ENCODE data around the gene ROPN1. TPM values are rescaled to one million over a fixed set of nuclear protein-coding genes. Genes with fewer than 3 reads are reported as not detected.
A peak's percentile ranks its signal among the peaks of the same experiment; 100 is the strongest.

Gene ROPN1
- total RNA-seq, 1 experiment from 2014 or later, result 33.4 TPM

- in situ Hi-C loops (cut with HindIII; ENCODE audit: low pct_unique_long_range_greater_than_20kb, low sequenced_read_pairs), result no loop called here
- no peak for DNase-seq (ENCODE audit: low read depth, low spot score)
Observed at GRCh38 chr3:123961508-123961856, 30.4 kb downstream of the ROPN1 start.

DNA sequence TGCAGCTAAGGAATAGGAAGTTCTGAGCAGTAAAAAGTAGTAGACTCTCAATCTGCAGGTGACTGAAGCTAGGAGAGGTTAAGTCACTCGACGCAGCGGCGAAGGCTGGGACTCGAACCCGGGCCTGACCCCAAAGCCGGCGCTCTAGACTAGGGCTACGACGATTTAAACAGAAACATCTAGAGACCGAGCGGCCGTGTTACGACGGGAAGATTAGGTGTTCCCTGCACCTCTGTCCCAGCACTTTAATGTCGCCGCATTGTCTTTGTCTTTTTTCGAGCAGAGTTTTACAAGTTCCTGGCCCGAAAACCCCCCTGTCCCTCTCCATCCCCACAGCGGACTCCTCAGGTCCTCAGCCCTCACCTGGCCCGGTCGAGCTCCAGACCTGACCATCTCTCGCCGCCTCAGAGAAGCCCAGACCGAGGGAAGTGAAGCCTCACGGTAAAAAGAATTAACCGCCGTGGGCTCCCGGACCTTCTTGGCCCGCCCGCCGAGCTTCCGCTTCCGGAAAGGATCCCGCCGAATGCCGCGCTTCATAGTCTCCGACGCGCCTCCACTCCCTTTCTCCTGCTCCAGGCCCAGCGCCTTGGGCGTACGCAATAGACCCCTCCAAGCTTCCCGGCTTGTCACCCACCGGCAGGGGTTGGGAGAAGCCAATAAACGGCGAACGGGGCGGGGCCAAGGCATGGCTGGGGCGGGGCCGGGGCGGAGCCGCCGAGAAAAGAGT lies 31.0 kb downstream of the ROPN1 start, which contains the start of gene CCDC14:
TSS of gene CCDC14 (minus strand) at position 449 of the 727 bp plus-strand sequence. CDS start at position 393, 56 bp downstream.
- peak; percentile 96 for DNase-seq (ENCODE audit: low read depth, low spot score)
- in situ Hi-C loops (cut with HindIII; ENCODE audit: low pct_unique_long_range_greater_than_20kb, low sequenced_read_pairs), result no loop called here

DNA sequence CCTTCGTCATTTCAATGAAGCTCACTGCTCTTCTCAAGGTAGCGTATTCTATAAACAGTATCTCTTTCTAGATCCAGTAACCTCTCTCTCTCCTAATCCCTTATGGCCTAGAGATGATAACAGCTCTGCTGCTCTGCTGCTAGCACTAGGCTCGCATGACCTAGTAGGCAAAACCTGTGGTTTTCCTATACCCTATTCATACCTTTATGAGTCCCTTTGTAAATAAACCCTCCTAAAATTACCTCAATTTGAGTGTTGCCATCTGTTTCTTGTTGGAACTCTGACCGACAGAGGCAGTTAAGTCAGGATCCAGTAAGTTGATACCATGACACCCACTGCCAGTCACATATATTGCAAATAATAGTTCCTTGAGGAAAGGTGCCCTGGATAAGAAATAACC lies 38.2 kb downstream of the ROPN1 start:
- no peak for DNase-seq (ENCODE audit: low read depth, low spot score)
- in situ Hi-C loops (cut with HindIII; ENCODE audit: low pct_unique_long_range_greater_than_20kb, low sequenced_read_pairs), result no loop called here

- in situ Hi-C loops (cut with HindIII; ENCODE audit: low pct_unique_long_range_greater_than_20kb, low sequenced_read_pairs), result no loop called here
- no peak for DNase-seq (ENCODE audit: low read depth, low spot score)
Observed at GRCh38 chr3:123952844-123953520, 38.9 kb downstream of the ROPN1 start.

- in situ Hi-C loops (cut with HindIII; ENCODE audit: low pct_unique_long_range_greater_than_20kb, low sequenced_read_pairs), result no loop called here
- peak; percentile 27 for DNase-seq (ENCODE audit: low read depth, low spot score)
Observed at GRCh38 chr3:123951522-123952447, 40.1 kb downstream of the ROPN1 start.

DNA sequence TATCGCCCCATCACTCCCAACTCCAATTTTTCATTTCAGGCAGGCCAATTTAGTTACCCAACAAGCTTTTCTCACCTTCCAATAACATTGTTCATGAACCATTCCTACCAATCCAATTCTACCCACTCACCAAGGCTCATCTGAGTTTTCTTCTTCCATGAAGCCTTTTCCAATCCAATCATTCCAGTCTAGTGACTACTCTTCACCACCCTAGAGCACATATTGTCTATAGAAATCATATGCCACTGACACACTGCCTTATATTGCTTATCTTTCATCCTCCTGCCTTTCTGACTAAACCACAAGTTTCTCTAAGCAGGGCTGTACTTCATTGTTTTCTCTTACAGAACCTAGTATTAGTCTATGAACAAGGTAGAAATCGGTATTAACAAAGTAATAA lies 42.3 kb downstream of the ROPN1 start:
- no peak for DNase-seq (ENCODE audit: low read depth, low spot score)
- in situ Hi-C loops (cut with HindIII; ENCODE audit: low pct_unique_long_range_greater_than_20kb, low sequenced_read_pairs), result no loop called here

DNA sequence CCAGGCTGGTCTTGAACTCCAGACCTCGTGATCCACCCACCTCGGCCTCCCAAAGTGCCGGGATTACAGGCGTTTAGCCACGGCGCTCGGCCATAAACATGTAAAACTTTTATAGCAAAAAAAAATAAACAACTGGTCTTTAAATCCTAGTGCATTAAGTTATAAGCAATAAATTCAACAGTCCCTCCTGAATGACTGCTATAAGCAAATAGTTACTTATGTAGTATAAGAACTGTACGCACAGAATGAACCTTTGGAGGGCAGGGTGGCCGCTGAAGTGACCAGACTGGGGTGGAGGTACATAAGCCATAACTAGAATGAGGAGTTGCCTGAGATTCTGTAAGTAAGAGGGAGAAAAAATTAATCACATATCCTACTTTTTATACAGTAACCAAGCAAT lies 43.5 kb downstream of the ROPN1 start:
- in situ Hi-C loops (cut with HindIII; ENCODE audit: low pct_unique_long_range_greater_than_20kb, low sequenced_read_pairs), result no loop called here
- no peak for DNase-seq (ENCODE audit: low read depth, low spot score)

GRCh38 chr3:123947482-123947881 lies 44.4 kb downstream of the ROPN1 start:
- in situ Hi-C loops (cut with HindIII; ENCODE audit: low pct_unique_long_range_greater_than_20kb, low sequenced_read_pairs), result no loop called here
- DNase-seq (ENCODE audit: low read depth, low spot score), result no peak

GRCh38 chr3:123941542-123941941 lies 50.4 kb downstream of the ROPN1 start:
- no peak for DNase-seq (ENCODE audit: low read depth, low spot score)
- in situ Hi-C loops (cut with HindIII; ENCODE audit: low pct_unique_long_range_greater_than_20kb, low sequenced_read_pairs), result no loop called here

DNA sequence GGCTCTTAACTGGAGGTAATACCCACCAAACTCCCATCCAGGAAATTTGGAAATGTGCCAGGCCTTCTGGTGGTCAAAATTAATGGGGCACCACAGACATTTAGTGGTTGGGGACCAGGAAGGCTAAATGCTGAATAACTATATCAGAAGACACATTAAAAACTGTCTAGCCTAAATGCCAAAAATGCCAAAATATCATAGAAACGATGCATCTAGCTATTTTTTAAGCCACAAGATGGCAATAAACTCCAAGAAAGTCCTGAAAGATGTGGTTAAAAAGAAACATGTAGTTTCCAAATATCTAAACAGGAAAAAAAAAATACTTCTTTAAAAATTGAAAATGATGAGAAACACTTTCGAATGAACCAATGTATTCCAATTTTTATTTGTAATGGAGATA lies 50.8 kb downstream of the ROPN1 start:
- in situ Hi-C loops (cut with HindIII; ENCODE audit: low pct_unique_long_range_greater_than_20kb, low sequenced_read_pairs), result no loop called here
- DNase-seq (ENCODE audit: low read depth, low spot score), result peak; percentile 44

GRCh38 chr3:123939706-123940105 lies 52.2 kb downstream of the ROPN1 start:
- in situ Hi-C loops (cut with HindIII; ENCODE audit: low pct_unique_long_range_greater_than_20kb, low sequenced_read_pairs), result no loop called here
- DNase-seq (ENCODE audit: low read depth, low spot score), result no peak

DNA sequence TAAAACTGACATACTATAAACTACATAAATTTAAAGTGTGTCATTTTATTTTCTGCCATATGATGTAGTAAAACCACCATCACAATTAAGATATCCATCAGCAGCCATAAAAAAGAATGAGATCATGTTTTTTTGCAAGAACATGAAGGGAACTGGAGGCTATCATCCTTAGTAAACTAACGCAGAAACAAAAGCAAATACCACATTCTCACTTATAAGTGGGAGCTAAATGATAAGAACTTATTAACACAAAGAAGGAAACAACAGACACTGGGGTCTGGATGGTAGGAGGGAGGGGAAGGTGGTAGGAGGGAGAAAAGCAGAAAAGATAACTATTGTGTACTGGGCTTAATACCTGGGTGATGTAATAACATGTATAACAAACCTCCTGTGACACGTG lies 55.5 kb downstream of the ROPN1 start:
- no peak for DNase-seq (ENCODE audit: low read depth, low spot score)
- in situ Hi-C loops (cut with HindIII; ENCODE audit: low pct_unique_long_range_greater_than_20kb, low sequenced_read_pairs), result no loop called here

DNA sequence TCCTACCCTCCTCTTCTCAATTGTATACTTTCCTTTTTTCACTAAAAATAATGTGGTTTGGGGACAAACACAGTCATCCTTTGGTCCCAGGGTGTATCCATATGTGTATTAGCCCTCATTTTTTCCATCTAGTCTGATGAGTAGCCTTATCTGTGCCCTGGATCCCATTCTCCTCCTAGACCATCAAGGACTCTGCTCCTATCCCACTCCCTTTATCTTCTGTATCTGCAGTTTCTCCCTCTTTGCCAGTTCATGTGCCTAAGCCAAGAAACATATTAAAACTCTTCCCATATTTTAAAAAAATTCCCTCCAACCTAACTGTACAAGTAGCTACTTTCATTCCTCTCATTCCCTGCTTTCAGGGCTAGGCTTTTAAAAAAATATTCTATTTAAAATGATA lies 56.1 kb downstream of the ROPN1 start:
- in situ Hi-C loops (cut with HindIII; ENCODE audit: low pct_unique_long_range_greater_than_20kb, low sequenced_read_pairs), result no loop called here
- DNase-seq (ENCODE audit: low read depth, low spot score), result no peak

DNA sequence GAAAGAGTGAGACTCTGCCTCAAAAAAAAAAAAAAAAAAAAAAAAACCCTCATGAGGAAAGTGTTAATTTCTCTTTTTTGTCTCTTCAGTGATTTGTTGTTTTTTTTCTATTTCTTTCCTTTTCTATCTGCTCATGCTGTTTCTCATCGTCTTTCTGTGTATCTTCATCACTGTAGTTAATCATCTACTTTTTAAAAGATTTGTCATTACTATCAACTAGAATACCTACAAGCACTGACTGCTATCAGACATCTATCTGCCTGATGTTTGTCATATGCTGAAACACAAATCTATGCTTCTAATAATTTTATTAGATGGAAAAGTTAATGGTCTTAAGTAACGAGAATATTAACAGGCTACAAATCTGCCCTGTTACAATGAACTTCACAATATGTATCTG lies 57.7 kb downstream of the ROPN1 start:
- in situ Hi-C loops (cut with HindIII; ENCODE audit: low pct_unique_long_range_greater_than_20kb, low sequenced_read_pairs), result no loop called here
- no peak for DNase-seq (ENCODE audit: low read depth, low spot score)

- DNase-seq (ENCODE audit: low read depth, low spot score), result peak; percentile 26
- in situ Hi-C loops (cut with HindIII; ENCODE audit: low pct_unique_long_range_greater_than_20kb, low sequenced_read_pairs), result no loop called here
Observed at GRCh38 chr3:123930445-123930844, 61.5 kb downstream of the ROPN1 start.

GRCh38 chr3:123929325-123929724 lies 62.6 kb downstream of the ROPN1 start:
- in situ Hi-C loops (cut with HindIII; ENCODE audit: low pct_unique_long_range_greater_than_20kb, low sequenced_read_pairs), result no loop called here
- no peak for DNase-seq (ENCODE audit: low read depth, low spot score)

GRCh38 chr3:123926396-123926795 lies 65.5 kb downstream of the ROPN1 start:
- no peak for DNase-seq (ENCODE audit: low read depth, low spot score)
- in situ Hi-C loops (cut with HindIII; ENCODE audit: low pct_unique_long_range_greater_than_20kb, low sequenced_read_pairs), result no loop called here

GRCh38 chr3:123920868-123921267 lies 71.1 kb downstream of the ROPN1 start:
- in situ Hi-C loops (cut with HindIII; ENCODE audit: low pct_unique_long_range_greater_than_20kb, low sequenced_read_pairs), result no loop called here
- DNase-seq (ENCODE audit: low read depth, low spot score), result no peak
